GM19351 (cell line): Measurements from ENCODE around the gene LDB2.

ENCODE experiments used
- ATAC-seq: cut with Tn5 transposase; IDR thresholded peaks from one replicate; pipeline ENCODE4 v1.9.1; 2021; ENCODE audit warnings: mild to moderate bottlenecking, moderate library complexity; ENCODE audit not compliant: unreplicated experiment

LDB2 gene

DNA sequence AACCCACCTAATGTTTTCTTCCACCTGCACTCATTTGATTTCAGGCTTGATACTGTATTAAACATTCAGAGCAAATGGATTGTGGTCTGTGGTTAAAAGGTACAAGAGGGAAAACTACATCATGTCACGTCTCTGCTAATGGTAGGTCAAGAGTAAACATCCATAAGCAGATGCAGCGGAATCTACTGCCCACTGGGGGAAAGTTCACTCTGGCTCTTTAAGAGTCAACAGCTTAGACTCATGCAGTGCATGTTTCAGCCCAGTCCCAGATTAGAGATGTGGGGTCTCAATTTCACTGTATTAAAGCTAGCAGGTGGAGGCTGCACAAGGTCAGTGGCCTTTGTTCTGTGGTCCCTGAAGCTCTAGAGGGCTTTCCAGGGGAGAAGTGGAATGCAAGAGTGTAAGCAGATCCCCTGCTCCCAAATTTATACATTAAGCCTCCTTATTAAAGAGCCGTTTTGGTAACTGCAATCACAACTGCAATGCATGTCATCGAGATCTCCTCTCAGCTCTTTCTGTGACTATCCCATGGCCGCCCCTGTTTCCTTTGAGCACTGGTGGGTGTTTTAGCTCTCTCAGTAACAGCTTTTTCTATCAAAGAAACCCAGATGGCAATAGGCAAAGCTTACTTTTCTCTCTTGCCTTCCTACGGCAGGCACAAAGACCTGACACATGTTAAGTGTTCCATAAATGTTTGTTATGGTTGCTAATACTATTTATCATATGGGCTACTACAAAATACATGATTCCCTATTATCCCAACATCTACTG is 53.4 kb downstream of the LDB2 start:
- no peak for ATAC-seq

DNA sequence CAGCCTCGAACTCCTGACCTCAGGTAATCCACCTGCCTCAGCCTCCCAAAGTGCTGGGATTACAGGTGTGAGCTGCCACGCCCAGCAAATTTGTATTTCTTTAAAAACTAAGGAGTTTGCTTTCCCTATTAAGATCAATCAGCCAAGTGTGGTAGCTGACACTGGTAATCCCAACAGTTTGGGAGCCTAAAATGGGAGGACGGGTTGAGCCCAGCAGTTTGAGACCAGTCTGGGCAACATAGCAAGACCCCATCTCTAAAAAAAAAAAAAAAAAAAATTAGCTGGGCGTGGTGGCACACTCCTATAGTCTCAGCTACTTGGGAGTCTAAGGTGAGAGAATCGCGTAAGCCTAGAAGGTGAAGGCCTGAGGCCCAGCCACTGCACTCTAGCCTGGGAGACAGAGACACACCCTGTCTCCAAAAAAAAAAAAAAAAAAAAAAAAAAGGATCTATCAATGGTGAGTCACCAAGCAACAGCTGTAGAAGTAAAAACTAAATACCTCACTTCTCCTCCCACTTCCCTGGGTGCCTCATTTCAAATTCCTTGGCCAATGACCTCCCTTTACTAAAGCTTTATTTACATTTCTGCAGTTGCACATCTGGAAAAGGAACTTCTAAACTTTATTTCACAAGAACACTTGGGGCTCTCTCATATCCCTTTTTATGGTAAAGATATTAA is 54.5 kb downstream of the LDB2 start:
- no peak for ATAC-seq

- no peak for ATAC-seq
Measured at GRCh38 chr4:16838226-16838875, 60.1 kb downstream of the LDB2 start.

GRCh38 chr4:16837475-16837874 is 61.0 kb downstream of the LDB2 start:
- ATAC-seq, result no peak

DNA sequence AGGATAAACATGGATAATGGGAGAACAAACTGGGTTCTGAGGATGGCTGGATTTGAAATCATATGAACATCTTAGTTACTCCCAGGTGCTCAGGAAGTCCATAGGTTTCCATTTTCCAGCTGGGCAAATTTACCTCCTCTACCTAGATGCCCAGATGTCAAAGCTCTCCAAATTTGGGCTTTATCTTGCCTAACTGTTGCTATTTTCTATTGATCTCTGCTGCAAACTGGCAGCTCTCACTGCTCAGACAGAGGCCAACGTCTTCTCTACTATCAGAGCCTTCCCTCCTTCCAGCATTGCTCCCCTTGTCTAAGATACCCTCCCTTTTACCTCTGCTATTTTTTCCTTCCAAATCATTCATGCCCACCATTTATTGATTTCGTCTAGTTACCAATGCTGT is 62.1 kb downstream of the LDB2 start:
- ATAC-seq, result no peak

- ATAC-seq, result no peak
Measured at GRCh38 chr4:16835597-16836247, 62.7 kb downstream of the LDB2 start.

DNA sequence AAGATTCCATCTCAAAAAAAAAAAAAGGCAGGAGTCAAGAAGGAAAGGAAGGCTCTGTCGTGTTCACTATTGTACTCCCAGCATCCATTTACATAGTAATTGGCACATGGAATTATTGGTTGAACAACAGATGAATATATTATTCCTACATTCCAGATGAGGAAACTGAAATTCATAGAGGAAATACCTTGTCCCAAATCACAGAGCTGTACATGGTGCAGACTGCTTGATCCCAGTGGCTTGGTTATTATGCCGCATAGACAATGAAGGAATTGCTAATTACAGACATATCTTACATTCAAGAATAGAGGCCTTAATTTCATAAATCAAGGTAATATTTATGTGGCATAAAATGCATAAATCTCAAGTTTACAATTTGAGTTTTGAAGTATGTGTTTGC is 63.6 kb downstream of the LDB2 start:
- ATAC-seq, result no peak

DNA sequence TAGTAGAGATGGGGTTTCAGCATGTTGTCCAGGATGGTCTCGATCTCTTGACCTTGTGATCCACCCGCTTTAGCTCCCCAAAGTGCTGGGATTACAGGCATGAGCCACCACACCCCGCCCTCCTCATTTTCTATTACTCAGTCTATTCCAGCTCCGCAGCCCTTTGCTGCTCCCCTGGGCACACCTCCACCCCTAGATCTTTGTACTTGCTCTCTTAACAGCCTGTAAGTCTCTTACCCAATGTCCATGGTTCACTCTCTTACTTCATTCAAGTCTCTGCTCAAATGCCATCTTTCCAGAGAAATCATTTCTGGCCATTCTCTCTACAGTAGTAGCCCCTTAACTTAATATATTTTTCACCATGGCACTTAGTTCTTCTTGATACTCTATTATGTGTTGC is 64.7 kb downstream of the LDB2 start:
- ATAC-seq, result no peak

- ATAC-seq, result no peak
Measured at GRCh38 chr4:16830081-16830480, 68.4 kb downstream of the LDB2 start.

DNA sequence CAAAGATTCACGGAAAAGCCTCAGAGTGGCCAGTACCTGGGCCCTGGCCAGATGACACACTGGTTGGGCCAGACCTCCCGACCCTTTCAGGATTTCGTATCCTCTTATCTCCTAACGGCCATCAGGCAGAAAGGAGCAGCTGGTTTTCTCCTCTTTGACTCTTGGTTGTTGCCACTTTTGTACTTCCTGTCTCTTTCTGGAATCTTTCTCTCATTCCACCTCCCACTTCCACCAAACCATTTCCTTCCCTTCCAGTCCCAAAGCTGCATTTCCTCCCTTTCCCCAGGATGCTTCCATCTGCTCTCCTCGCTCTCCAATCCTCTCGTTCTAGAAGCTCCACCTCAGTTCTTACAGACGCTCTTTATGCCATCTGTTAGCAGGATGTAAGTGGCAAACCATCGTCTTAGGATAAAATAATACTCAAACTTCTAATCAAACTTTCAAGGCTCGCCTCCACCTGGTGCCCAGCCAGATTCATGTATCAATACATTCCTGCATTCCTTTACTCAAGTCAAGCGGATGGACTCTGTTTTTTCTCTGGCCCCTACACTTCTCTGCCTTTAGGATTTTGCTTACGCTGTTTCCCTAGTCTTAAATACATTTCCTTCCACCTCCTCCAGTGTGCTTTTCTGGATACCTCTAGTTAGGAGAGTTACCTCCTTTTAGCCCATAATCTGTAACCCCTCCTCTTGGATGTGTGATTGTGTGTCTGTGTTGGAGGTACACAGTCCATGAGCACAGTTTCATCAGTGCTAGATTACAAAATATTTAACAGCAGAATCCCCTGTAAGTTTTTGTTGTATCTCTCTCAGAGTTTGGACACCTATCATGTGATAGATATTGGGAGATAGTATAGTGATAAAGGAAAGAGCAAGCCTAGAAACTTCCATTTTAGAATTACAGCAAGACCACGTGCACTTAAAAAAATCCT is 70.4 kb downstream of the LDB2 start:
- no peak for ATAC-seq

- no peak for ATAC-seq
Measured at GRCh38 chr4:16827045-16827444, 71.4 kb downstream of the LDB2 start.

GRCh38 chr4:16826406-16826910 is 72.0 kb downstream of the LDB2 start:
- no peak for ATAC-seq

DNA sequence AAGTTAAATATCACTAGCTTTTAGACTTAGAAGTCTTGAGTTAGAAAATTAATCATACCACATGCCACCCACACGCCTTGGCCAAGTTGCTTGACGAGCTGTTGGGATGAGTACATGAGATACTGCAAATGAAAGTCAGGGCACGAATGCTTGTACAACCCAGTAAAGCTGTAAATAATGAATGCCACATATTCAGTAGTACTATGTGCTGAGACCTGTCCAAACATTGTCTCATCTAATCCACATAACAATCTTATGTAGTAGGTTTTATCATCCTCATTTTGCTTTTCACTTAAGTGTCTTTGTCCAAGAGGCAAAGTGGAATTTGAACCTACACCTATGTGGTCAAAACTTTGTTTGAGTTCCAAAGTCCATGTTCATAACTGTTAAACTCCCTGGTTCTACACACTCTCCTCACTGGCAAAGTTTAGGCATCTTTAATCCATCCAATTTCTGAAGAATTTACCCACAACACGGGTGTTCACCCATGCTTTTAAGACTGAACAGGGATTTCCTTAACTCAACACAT is 74.1 kb downstream of the LDB2 start:
- no peak for ATAC-seq

DNA sequence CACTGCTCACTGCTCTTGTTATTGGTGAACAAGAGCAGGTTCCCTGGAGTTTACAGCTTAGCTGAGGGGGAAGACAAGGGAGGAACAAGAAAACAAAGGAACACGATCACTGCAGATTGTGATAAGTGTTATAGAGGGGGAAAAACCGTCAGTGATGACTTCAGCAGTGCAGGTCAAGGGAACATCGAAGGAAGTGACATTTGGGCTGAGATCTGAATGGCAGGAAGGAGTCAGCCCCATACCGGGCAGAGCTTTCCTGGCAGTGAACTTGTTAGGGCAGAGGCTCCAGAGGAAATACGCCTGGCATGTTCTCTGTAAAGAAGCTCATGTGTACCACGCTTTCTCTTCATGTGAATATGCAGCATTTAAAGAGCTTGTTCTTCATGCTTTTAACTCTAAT is 78.1 kb downstream of the LDB2 start:
- ATAC-seq, result no peak

GRCh38 chr4:16819652-16820051 is 78.8 kb downstream of the LDB2 start:
- ATAC-seq, result no peak

DNA sequence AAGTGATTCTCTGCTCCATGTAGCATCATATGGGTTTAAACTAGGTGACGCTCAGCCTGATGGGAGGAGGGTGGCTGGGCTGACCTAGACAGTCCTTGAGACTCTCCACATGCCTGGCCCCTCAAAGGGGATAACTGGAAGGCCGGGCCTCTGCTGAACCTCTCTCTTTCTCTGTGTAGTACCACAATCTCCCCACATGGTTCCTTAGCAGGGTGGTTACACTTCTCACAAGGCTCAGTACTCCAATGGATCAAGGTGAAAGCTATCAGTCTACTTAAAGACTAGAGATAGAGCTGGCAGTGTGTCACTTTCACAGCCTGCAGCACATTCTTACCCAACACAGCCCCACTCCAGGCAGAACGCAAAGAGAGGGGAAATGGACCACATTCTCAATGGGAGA is 80.4 kb downstream of the LDB2 start:
- no peak for ATAC-seq

GRCh38 chr4:16817286-16817685 is 81.2 kb downstream of the LDB2 start:
- ATAC-seq, result no peak

GRCh38 chr4:16814361-16814760 is 84.1 kb downstream of the LDB2 start:
- no peak for ATAC-seq

GRCh38 chr4:16812041-16812440 is 86.4 kb downstream of the LDB2 start:
- ATAC-seq, result no peak

DNA sequence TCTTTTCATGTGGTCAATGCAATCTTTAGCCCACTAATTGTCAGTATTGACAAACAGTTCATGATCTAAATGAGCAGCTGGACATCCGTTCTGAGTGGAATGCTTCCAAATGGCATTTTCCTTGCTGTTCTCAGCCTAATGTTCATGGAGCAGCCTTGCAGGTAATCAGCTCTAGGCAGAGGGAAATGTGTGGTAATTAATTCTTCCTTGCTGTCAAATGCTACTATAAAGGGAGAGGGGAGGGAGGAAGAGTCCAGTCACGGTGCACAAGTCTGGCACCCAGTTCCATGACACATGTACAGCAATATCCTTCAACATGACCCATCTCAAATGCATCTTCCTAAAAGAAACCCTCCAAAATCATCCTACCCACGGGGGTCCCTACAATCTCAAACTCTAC is 88.5 kb downstream of the LDB2 start:
- ATAC-seq, result no peak
